DOHH2 (cell line): ENCODE data around the gene CNTNAP2.

Source experiments
- H3F3A ChIP-seq: fragments of 200-600 bp; sonication (generic), shearing (Covaris generic); 2 replicates; pipeline ENCODE4 v1.6.0; 2016; ENCODE audit warnings: antibody characterized with exemption, mild to moderate bottlenecking; ENCODE audit not compliant: control insufficient read depth, insufficient read depth
- H3K27ac ChIP-seq: fragments of 200-600 bp; sonication (generic); 2 replicates; pipeline ENCODE4 v1.5.1; 2014; ENCODE audit warnings: low read depth, mild to moderate bottlenecking, low read length, moderate library complexity
- H3K27me3 ChIP-seq: fragments of 200-600 bp; sonication (generic); 2 replicates; pipeline ENCODE4 v1.6.1; 2014; ENCODE audit warnings: mild to moderate bottlenecking, low read length, mixed read lengths; ENCODE audit not compliant: control insufficient read depth
- H3K36me3 ChIP-seq: fragments of 200-600 bp; sonication (generic); 2 replicates; pipeline ENCODE4 v1.6.1; 2014; ENCODE audit warnings: mild to moderate bottlenecking, low read length, moderate library complexity, mixed read lengths; ENCODE audit not compliant: control insufficient read depth
- H3K4me1 ChIP-seq: fragments of 200-600 bp; sonication (generic); 2 replicates; pipeline ENCODE4 v1.6.1; 2014; ENCODE audit warnings: mild to moderate bottlenecking, low read length, mixed read lengths; ENCODE audit not compliant: control insufficient read depth
- H3K4me2 ChIP-seq: fragments of 200-600 bp; sonication (generic); 2 replicates; pipeline ENCODE4 v1.6.0; 2014; ENCODE audit warnings: mild to moderate bottlenecking, low read length, moderate library complexity
- H3K4me3 ChIP-seq: fragments of 200-600 bp; sonication (generic); 2 replicates; pipeline ENCODE4 v1.5.1; 2014; ENCODE audit warnings: mild to moderate bottlenecking, low read length, mixed read lengths
- H3K79me2 ChIP-seq: fragments of 200-600 bp; sonication (generic); 2 replicates; pipeline ENCODE4 v1.6.1; 2014; ENCODE audit warnings: mild to moderate bottlenecking, low read length, mixed read lengths; ENCODE audit not compliant: control insufficient read depth
- H3K9me2 ChIP-seq: fragments of 200-600 bp; sonication (generic); replicated peaks from 2 replicates; pipeline ENCODE4 v1.6.1; 2014; ENCODE audit warnings: mild to moderate bottlenecking, low read length, mixed read lengths; ENCODE audit not compliant: control insufficient read depth
- H3K9me3 ChIP-seq: fragments of 200-600 bp; sonication (generic); 2 replicates; pipeline ENCODE4 v1.6.1; 2014; ENCODE audit warnings: antibody characterized with exemption, low read length, mixed read lengths; ENCODE audit not compliant: control insufficient read depth, insufficient read depth
- H4K20me1 ChIP-seq: fragments of 200-600 bp; sonication (generic); 2 replicates; pipeline ENCODE4 v1.6.0; 2014; ENCODE audit warnings: low read depth, mild to moderate bottlenecking, antibody characterized with exemption, low read length, moderate library complexity; ENCODE audit not compliant: control insufficient read depth, insufficient read depth
- EZH2phosphoT487 ChIP-seq: fragments of 200-600 bp; sonication (generic); IDR thresholded peaks from 2 replicates; pipeline ENCODE4 v1.6.1; 2017; ENCODE audit warnings: borderline replicate concordance, mild to moderate bottlenecking, antibody characterized with exemption, low read length, moderate library complexity, mixed read lengths
- TF ChIP-seq, protein P1 (sequence below): fragments of 200-600 bp; sonication (generic); IDR thresholded peaks from one replicate; pipeline ENCODE4 v1.5.1; 2014; ENCODE audit warnings: antibody characterized with exemption, mild to moderate bottlenecking, low read depth, low read length; ENCODE audit not compliant: poor library complexity, severe bottlenecking

The CNTNAP2 gene

DNA sequence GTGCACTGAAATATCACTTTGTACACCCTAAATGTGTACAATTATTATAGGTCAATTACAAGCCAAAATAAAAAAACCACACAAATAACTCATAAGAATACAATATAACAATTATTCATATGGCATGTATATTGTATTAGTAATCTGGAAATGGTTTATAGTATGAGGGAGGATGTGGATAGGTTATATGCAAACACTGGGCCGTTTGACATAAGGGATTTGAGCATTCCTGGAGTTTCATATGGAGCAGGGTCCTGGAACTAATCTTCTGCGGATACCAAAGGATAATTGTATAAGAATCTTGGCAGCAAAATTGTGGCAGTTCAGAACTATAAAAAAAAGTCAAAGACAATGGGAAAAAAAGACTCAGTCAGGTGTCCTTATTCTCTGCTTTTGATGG lies 619.4 kb downstream of the CNTNAP2 start:
- H3K4me1 ChIP-seq = no peaks in the 10 kb centered on the region
- H3K4me3 ChIP-seq = no peak overlapping the region
- H3K79me2 ChIP-seq = no peaks in the 10 kb centered on the region
- H3K27me3 ChIP-seq = no peaks in the 10 kb centered on the region
- H3F3A ChIP-seq = no peaks in the 10 kb centered on the region
- no peak for TF ChIP-seq EZH2phosphoT487
- TF ChIP-seq, protein P1, sequence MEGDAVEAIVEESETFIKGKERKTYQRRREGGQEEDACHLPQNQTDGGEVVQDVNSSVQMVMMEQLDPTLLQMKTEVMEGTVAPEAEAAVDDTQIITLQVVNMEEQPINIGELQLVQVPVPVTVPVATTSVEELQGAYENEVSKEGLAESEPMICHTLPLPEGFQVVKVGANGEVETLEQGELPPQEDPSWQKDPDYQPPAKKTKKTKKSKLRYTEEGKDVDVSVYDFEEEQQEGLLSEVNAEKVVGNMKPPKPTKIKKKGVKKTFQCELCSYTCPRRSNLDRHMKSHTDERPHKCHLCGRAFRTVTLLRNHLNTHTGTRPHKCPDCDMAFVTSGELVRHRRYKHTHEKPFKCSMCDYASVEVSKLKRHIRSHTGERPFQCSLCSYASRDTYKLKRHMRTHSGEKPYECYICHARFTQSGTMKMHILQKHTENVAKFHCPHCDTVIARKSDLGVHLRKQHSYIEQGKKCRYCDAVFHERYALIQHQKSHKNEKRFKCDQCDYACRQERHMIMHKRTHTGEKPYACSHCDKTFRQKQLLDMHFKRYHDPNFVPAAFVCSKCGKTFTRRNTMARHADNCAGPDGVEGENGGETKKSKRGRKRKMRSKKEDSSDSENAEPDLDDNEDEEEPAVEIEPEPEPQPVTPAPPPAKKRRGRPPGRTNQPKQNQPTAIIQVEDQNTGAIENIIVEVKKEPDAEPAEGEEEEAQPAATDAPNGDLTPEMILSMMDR = no peak
- H3K4me2 ChIP-seq = no peak overlapping the region
- H3K9me2 ChIP-seq = no peaks in the 10 kb centered on the region
- no peak overlapping the region for H3K27ac ChIP-seq
- no peaks in the 10 kb centered on the region for H4K20me1 ChIP-seq
- H3K36me3 ChIP-seq = no peaks in the 10 kb centered on the region
- peaks cover 6% of the 10 kb centered on the region; the same call in 1 of the 2 replicates for H3K9me3 ChIP-seq

DNA sequence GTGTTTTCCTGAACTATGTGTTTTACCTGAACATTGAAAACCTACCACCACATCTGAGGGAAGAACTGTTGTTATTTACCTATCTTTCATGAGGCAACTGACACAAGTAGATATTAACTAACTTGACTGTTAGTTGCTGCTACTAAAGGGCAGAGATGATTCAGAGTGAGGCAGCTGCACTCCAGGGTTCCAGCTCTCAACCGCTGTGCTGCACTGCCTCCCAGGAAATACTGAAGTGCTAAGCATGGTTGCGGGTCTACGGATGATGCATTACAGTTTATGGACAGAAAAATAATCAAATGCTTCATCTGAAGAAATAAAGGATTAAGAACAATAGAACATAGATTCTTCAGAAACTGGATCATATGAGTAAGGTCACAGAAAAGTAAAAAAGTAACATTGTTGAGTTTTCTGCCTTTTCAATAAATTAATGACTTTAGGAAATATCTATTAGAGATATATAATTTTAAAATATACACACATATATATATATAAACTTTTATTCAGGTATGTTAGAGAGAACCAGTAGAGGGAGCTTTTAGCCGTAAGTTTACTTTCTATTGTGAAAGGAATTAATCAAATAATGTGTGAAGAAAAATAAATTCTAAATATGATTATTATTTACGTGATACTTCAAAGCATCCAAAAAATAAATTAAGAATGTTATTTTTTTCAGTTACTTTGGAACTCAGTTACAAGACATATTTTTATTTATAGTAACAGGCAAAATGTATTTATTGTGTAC lies 620.0 kb downstream of the CNTNAP2 start:
- TF ChIP-seq, protein P1 = no peak
- TF ChIP-seq EZH2phosphoT487 = no peak
- Histone ChIP-seq H3F3A (no peaks in the 10 kb centered on the region), H3K27ac (no peak overlapping the region), H3K79me2 (no peaks in the 10 kb centered on the region), H3K9me2 (no peaks in the 10 kb centered on the region), H3K27me3 (no peaks in the 10 kb centered on the region), H3K4me3 (no peak overlapping the region), H3K4me2 (no peak overlapping the region), H3K36me3 (no peaks in the 10 kb centered on the region), H4K20me1 (no peaks in the 10 kb centered on the region), H3K9me3 (peaks cover 8% of the 10 kb centered on the region; the same call in 1 of the 2 replicates), H3K4me1 (no peaks in the 10 kb centered on the region)

DNA sequence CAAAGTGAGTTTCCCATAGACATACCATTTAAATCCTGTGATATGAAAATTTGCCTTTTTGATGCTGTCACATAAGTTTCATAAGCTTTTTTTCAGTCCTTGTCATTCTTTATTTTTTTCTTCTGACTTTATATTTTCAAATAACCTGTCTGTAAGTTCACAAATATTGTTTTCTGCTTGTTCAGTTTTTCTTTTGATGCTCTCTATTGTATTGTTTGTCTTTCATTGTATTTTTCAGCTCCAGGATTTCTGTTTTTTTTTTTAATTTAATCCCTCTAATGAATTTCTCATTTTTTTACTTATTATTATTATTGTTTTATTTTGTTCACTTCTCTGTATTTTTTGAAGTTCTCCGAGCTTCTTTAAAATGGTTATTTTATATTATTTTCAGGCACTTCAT lies 623.4 kb downstream of the CNTNAP2 start:
- Histone ChIP-seq H3K4me1 (no peaks in the 10 kb centered on the region), H3K9me2 (no peaks in the 10 kb centered on the region), H3K4me2 (no peak overlapping the region), H3K27me3 (no peaks in the 10 kb centered on the region), H3K36me3 (no peaks in the 10 kb centered on the region), H4K20me1 (no peaks in the 10 kb centered on the region), H3K4me3 (no peak overlapping the region), H3K79me2 (no peaks in the 10 kb centered on the region), H3K27ac (no peak overlapping the region), H3F3A (no peaks in the 10 kb centered on the region), H3K9me3 (peaks cover 8% of the 10 kb centered on the region; the same call in 1 of the 2 replicates)
- TF ChIP-seq, protein P1 = no peak
- no peak for TF ChIP-seq EZH2phosphoT487
